GM12874 (cell line): ENCODE measurements around the gene NTMT1.
A peak's percentile ranks its signal among the peaks of the same experiment; 100 is the strongest.

Experiments
- CTCF ChIP-seq: IDR thresholded peaks from 2 replicates; pipeline ENCODE4 v1.5.1; 2011; ENCODE audit warnings: low read depth, mild to moderate bottlenecking, control low read depth, low read length, moderate library complexity; ENCODE audit not compliant: insufficient read depth

NTMT1 gene

GRCh38 chr9:129608561-129609481 lies 17.1 kb upstream of the NTMT1 start:
- TF ChIP-seq CTCF: no peak

DNA sequence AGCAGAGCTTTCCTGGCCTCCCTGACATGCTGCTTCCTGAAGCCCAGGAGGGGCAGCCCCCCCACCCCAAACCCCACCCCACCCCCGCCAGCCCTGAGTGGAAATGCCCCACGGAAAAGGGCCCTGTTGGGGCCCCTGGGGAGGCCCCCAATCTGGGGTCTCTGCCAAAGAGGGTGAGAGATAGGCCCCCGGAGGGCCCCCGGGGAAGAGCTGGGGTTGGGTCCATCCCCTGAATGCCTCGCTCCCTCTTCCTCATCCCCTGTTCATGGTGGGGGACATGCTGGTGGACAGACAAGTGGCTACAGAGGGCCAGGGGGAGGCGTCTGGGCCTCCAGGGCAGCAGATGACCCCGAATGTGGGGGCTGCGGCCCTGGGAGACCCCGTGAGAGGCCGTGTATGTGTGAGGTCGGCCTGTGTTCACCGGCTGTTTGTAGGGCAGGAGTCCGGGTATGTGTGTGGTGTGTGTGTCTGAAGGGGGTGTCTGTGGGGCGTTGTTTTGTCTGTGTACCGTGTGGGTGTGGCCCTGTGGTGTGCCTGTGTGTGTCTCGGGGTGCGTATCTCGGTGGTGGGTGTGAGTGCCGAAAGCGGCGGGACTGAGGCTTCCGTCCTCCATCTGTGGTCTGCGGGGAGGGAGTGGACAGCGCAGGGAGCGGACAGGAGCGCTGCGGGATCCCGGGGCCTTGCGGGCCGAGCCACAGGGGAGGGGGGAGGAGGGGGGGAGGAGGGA lies 16.3 kb upstream of the NTMT1 start:
- no peak for TF ChIP-seq CTCF

DNA sequence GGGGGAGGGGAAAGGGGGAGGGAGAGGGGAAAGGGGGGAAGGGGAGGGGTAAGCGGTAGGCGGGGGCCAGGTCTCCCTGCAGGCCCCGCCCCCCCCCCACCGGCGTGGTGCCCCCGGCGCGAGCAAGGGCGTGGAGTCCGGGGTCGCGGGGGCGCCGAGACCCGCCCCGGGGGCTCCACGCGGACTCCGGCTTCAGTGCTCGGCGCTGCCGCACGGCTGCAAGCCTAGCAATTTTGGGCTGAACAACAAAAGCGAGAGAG lies 15.8 kb upstream of the NTMT1 start:
- no peak for TF ChIP-seq CTCF

- TF ChIP-seq CTCF: peak; percentile 94
Measured at GRCh38 chr9:129610473-129611306, 15.3 kb upstream of the NTMT1 start.

DNA sequence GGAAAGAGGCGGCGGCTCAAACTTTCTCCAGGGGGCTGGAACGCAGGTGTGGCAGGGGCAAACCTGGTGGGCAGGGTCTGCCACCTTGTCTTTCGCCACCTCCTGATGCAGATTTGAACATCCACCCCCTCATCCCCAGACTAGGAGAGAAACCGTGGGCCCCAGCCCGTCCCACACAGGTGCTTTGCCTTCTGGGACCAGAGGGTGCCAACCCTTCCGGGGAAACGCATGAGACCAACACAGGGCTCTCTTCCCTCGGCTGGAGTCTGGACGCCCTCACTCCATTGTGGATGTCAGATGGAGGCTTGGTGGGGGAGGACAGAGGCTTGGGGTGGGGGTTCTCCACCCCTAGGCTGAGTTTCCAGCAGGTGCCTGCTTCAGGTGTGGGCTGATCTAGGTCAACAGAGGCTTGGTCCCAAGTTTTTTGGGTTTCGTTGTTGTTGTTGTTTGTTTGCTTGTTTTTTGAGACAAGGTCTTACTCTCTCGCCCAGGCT lies 14.6 kb upstream of the NTMT1 start:
- no peak for TF ChIP-seq CTCF

DNA sequence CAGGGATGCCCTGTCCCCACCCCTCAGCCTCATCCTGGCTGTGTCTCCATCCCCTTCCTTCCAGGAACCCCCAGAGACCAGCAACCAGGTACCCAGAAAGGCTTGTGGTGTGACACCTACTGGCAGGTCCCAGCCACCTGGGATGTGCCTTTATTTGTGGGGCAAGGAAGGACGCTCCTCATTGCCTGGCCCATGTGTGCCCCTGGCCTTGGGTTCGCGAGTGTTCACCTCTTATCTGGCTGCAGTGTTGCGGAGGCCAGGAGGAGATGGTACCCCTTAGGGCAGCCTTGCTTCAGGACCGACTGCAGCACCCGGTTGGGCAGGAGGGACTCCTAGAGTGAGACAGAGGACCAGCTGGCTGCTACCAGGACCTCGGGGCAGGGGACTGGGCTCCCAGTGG lies 13.8 kb upstream of the NTMT1 start:
- TF ChIP-seq CTCF: no peak
